RWPE1 (cell line): ENCODE data around the gene MMP28.

Source experiments
- CTCF ChIA-PET: fragments of 350-600 bp; sonication (Branson Sonifier 250); formaldehyde crosslinking; extraction: SDS; loops from one replicate; lab custom pipeline; 2021; lab: Yijun Ruan, JAX
- POLR2A ChIA-PET: fragments of 400-600 bp; formaldehyde crosslinking; extraction: SDS; loops from one replicate; lab custom pipeline; 2020; ENCODE audit warnings: antibody characterized with exemption; ENCODE audit not compliant: low non-redundant PET; lab: Yijun Ruan, JAX
- DNase-seq: peaks from one replicate; pipeline ENCODE4 v3.0.0; 2012; ENCODE audit warnings: low spot score
- H3K27ac ChIP-seq: fragments of 450-650 bp; 2 replicates; pipeline ENCODE4 v1.5.1; 2017
- CTCF ChIP-seq: fragments of 450-650 bp; conservative IDR thresholded peaks from 2 replicates; pipeline ENCODE4 v1.5.1; 2017; ENCODE audit warnings: low read depth, mild to moderate bottlenecking

MMP28 gene

GRCh38 chr17:35723735-35724134 lies 71.7 kb downstream of the MMP28 start:
- DNase-seq = no peak
- no peak overlapping the region for H3K27ac ChIP-seq
- ChIA-PET CTCF (no interaction called here), POLR2A (no interaction called here)
- no peak for TF ChIP-seq CTCF

- H3K27ac ChIP-seq = no peak overlapping the region
- ChIA-PET POLR2A (no interaction called here), CTCF (interaction anchor here (0.6 to 1.3 kb wide), 2 partner anchors 10 to 546 kb away, joined by 3 to 7 read pairs; no protein-coding TSS in a partner anchor)
- no peak for DNase-seq
- TF ChIP-seq CTCF = no peak
Measured at GRCh38 chr17:35717475-35717874, 78.0 kb downstream of the MMP28 start.

GRCh38 chr17:35716897-35717465 lies 78.5 kb downstream of the MMP28 start:
- H3K27ac ChIP-seq = no peak overlapping the region
- POLR2A ChIA-PET = no interaction called here
- TF ChIP-seq CTCF = no peak
- CTCF ChIA-PET = interaction anchor here (0.6 to 1.3 kb wide), 2 partner anchors 10 to 546 kb away, joined by 3 to 7 read pairs; no protein-coding TSS in a partner anchor
- DNase-seq = no peak

- DNase-seq = no peak
- ChIA-PET POLR2A (no interaction called here), CTCF (no interaction called here)
- TF ChIP-seq CTCF = no peak
- H3K27ac ChIP-seq = no peak overlapping the region
Measured at GRCh38 chr17:35716173-35716572, 79.3 kb downstream of the MMP28 start.
